HCT116 (cell line): ENCODE data around the gene ACSM4. TPM values are rescaled to one million over a fixed set of nuclear protein-coding genes. Genes with fewer than 3 reads are reported as not detected.

ENCODE experiments used
- ATAC-seq: fragments of 200-7000 bp; cut with Tn5 transposase; 2 replicates; pipeline ENCODE4 v1.9.1; 2020; ENCODE audit warnings: mild to moderate bottlenecking, moderate library complexity
- BruUV-seq: library from RNA; stranded (reverse); fragments of 400-500 nt; replicated peaks from 2 replicates; lab custom pipeline; 2021; lab: Mats Ljungman, UMichigan
- CTCF ChIA-PET: fragments of 300-600 bp; sonication (Branson Sonifier 250); formaldehyde crosslinking; loops from one replicate; lab custom pipeline; 2021; ENCODE audit warnings: antibody characterized with exemption; lab: Charles Lee
- POLR2A ChIA-PET: fragments of 300-600, 350-600 bp; sonication (Branson Sonifier 250); formaldehyde crosslinking; loops from one replicate; lab custom pipeline; 2021; ENCODE audit warnings: antibody characterized with exemption; lab: Charles Lee
- RAD21 ChIA-PET, 2 experiments: fragments of 300-600 bp; sonication (Branson Sonifier 250); formaldehyde crosslinking; loops; one replicate each; lab custom pipeline; 2023; ENCODE audit warnings: low total read pairs in 2 of 2; ENCODE audit not compliant: uncharacterized antibody in 2 of 2, unreplicated experiment in 2 of 2, low non-redundant PET in 1 of 2; lab: Charles Lee
- DNase-seq: peaks from one replicate; pipeline ENCODE4 v3.0.0-alpha.2; 2010; ENCODE audit warnings: low read depth, low spot score
- H2AFZ ChIP-seq: fragments of 200-600 bp; shearing (Covaris generic), sonication (generic); 2 replicates; pipeline ENCODE4 v1.6.1; 2017; ENCODE audit warnings: low read depth, mixed run types, mixed read lengths, antibody characterized with exemption, low read length; ENCODE audit not compliant: poor library complexity, severe bottlenecking
- H3K27ac ChIP-seq: 2 replicates; pipeline ENCODE4 v1.5.1; 2012; ENCODE audit warnings: low read depth, low read length
- H3K27me3 ChIP-seq: fragments of 200-600 bp; sonication (generic); 2 replicates; pipeline ENCODE4 v1.6.1; 2016; ENCODE audit warnings: mixed run types, low read length, mixed read lengths; ENCODE audit not compliant: insufficient read depth
- H3K36me3 ChIP-seq, 2 experiments: fragments of 200-500 bp in 1 of 2; fragments of 200-600 bp in 1 of 2; sonication (Bioruptor generic) in 1 of 2; sonication (generic) in 1 of 2; 2 replicates each; pipeline versions ENCODE4 v1.5.1 to v1.6.1; 2014 to 2016; ENCODE audit warnings: low read length in 2 of 2, inconsistent platforms in 1 of 2, mixed read lengths in 1 of 2, mixed run types in 1 of 2; ENCODE audit not compliant: insufficient read depth in 2 of 2, control insufficient read depth in 1 of 2
- H3K4me1 ChIP-seq, 2 experiments: fragments of 200-600 bp in 1 of 2; sonication (generic) in 1 of 2; 2 replicates each; pipeline versions ENCODE4 v1.5.1 to v1.6.1; 2012 to 2017; ENCODE audit warnings: low read length in 2 of 2, inconsistent platforms in 1 of 2, mild to moderate bottlenecking in 1 of 2, mixed read lengths in 1 of 2, mixed run types in 1 of 2, moderate library complexity in 1 of 2; ENCODE audit not compliant: insufficient read depth in 2 of 2, control insufficient read depth in 1 of 2
- H3K4me2 ChIP-seq: fragments of 200-600 bp; sonication (generic); 2 replicates; pipeline ENCODE4 v1.6.1; 2017; ENCODE audit warnings: mixed run types, low read length, mixed read lengths
- H3K4me3 ChIP-seq, 2 experiments: fragments of 200-600 bp in 1 of 2; sonication (generic) in 1 of 2; replicated peaks in 1 of 2; 2 replicates each; pipeline ENCODE4 v1.5.1; 2011 to 2016; ENCODE audit warnings: low read length in 2 of 2, control low read depth in 1 of 2, low read depth in 1 of 2, mild to moderate bottlenecking in 1 of 2, mixed read lengths in 1 of 2, mixed run types in 1 of 2
- H3K79me2 ChIP-seq: fragments of 200-600 bp; sonication (generic); 2 replicates; pipeline ENCODE4 v1.6.1; 2017; ENCODE audit warnings: mild to moderate bottlenecking, mixed run types, low read length, moderate library complexity, mixed read lengths; ENCODE audit not compliant: insufficient read depth
- H3K9ac ChIP-seq: fragments of 200-600 bp; sonication (generic); 2 replicates; pipeline ENCODE4 v1.6.1; 2016; ENCODE audit warnings: low read length, mixed read lengths
- H3K9me2 ChIP-seq: fragments of 200-600 bp; sonication (generic), shearing (Covaris generic); 2 replicates; pipeline ENCODE4 v1.6.1; 2017; ENCODE audit warnings: mixed run types, mild to moderate bottlenecking, moderate library complexity; ENCODE audit not compliant: insufficient read depth
- H3K9me3 ChIP-seq, 2 experiments: fragments of 200-500 bp in 1 of 2; fragments of 200-600 bp in 1 of 2; sonication (Bioruptor generic) in 1 of 2; sonication (generic) in 1 of 2; 2 replicates each; pipeline ENCODE4 v1.6.1; 2014 to 2017; ENCODE audit warnings: low read length in 2 of 2, mixed read lengths in 2 of 2, inconsistent platforms in 1 of 2, low read depth in 1 of 2, mild to moderate bottlenecking in 1 of 2, mixed run types in 1 of 2, moderate library complexity in 1 of 2; ENCODE audit not compliant: control insufficient read depth in 1 of 2, insufficient read depth in 1 of 2
- H4K20me1 ChIP-seq: fragments of 200-600 bp; sonication (generic), shearing (Covaris generic); 2 replicates; pipeline ENCODE4 v1.6.1; 2017; ENCODE audit warnings: mixed run types, mild to moderate bottlenecking, moderate library complexity; ENCODE audit not compliant: insufficient read depth
- CEBPB ChIP-seq: IDR thresholded peaks from 2 replicates; pipeline ENCODE4 v1.6.1; 2012; ENCODE audit warnings: low read depth
- CTCF ChIP-seq, 3 experiments: fragments of 200-600 bp in 1 of 3; sonication (generic) in 1 of 3; IDR thresholded peaks in 2 of 3; conservative IDR thresholded peaks in 1 of 3; 2 replicates each; pipeline ENCODE4 v1.5.1; 2012 to 2017; ENCODE audit warnings: low read depth in 2 of 3, low read length in 2 of 3, antibody characterized with exemption in 1 of 3, borderline replicate concordance in 1 of 3, control low read depth in 1 of 3, mild to moderate bottlenecking in 1 of 3, mixed read lengths in 1 of 3, mixed run types in 1 of 3, moderate library complexity in 1 of 3; ENCODE audit not compliant: insufficient read depth in 1 of 3
- ELF1 ChIP-seq: IDR thresholded peaks from 2 replicates; pipeline ENCODE4 v1.6.1; 2012; ENCODE audit warnings: low read depth, borderline replicate concordance
- FOSL1 ChIP-seq: IDR thresholded peaks from 2 replicates; pipeline ENCODE4 v1.6.1; 2012; ENCODE audit warnings: low read depth
- JUND ChIP-seq: IDR thresholded peaks from 2 replicates; pipeline ENCODE4 v1.6.1; 2012
- POLR2AphosphoS5 ChIP-seq: IDR thresholded peaks from 2 replicates; pipeline ENCODE4 v1.6.1; 2011; ENCODE audit warnings: mild to moderate bottlenecking, low read depth, low read length, moderate library complexity
- TCF7L2 ChIP-seq: IDR thresholded peaks from 2 replicates; pipeline ENCODE4 v1.7.0; 2011; ENCODE audit warnings: borderline replicate concordance, inconsistent platforms; ENCODE audit not compliant: insufficient read depth, insufficient read length; ENCODE audit errors: extremely low read depth
- YY1 ChIP-seq: IDR thresholded peaks from 2 replicates; pipeline ENCODE4 v1.6.1; 2011; ENCODE audit warnings: low read length, low read depth, moderate library complexity, mild to moderate bottlenecking; ENCODE audit not compliant: insufficient replicate concordance; ENCODE audit errors: extremely low read depth
- ZBTB33 ChIP-seq: IDR thresholded peaks from 2 replicates; pipeline ENCODE4 v1.6.1; 2011; ENCODE audit warnings: mild to moderate bottlenecking, low read length, moderate library complexity; ENCODE audit not compliant: insufficient replicate concordance; ENCODE audit errors: extremely low read depth
- intact Hi-C: fragments of 100-400 bp; cut with micrococcal nuclease; formaldehyde crosslinking; loops from 2 replicates; pipeline ENCODE4 v1.10.0; 2022
- total RNA-seq: library from RNA; stranded (reverse); gene quantifications from one replicate; pipeline ENCODE4 v1.2.1, GENCODE V29; 2021; ENCODE audit not compliant: unreplicated experiment

The ACSM4 gene
- total RNA-seq, 1 experiment from 2014 or later: not detected

GRCh38 chr12:7264538-7264937 is 39.3 kb upstream of the ACSM4 start:
- Histone ChIP-seq H3K4me1 (no peaks in the 10 kb centered on the region), H3K27me3 (no peaks in the 10 kb centered on the region), H3K9ac (no peak overlapping the region), H2AFZ (no peak overlapping the region), H3K36me3 (no peaks in the 10 kb centered on the region), H4K20me1 (no peaks in the 10 kb centered on the region), H3K9me2 (no peaks in the 10 kb centered on the region), H3K9me3 (no peaks in the 10 kb centered on the region), H3K4me2 (no peak overlapping the region), H3K27ac (no peak overlapping the region), H3K79me2 (no peaks in the 10 kb centered on the region), H3K4me3 (no peak overlapping the region)
- BruUV-seq: no TSS peak
- ATAC-seq (no peak), DNase-seq (no peak)
- intact Hi-C loops: no loop called here
- ChIA-PET POLR2A (no interaction called here), CTCF (no interaction called here), RAD21 (no interaction called here)
- no peak for TF ChIP-seq CEBPB
- no peak for TF ChIP-seq YY1
- no peak for TF ChIP-seq TCF7L2
- TF ChIP-seq ZBTB33: no peak

GRCh38 chr12:7265251-7265650 is 38.6 kb upstream of the ACSM4 start:
- no peaks in the 10 kb centered on the region for H3K36me3 ChIP-seq
- H3K4me1 ChIP-seq: no peaks in the 10 kb centered on the region
- ATAC-seq (no peak), DNase-seq (no peak)
- H3K79me2 ChIP-seq: no peaks in the 10 kb centered on the region
- intact Hi-C loops: no loop called here
- ChIA-PET RAD21 (no interaction called here), CTCF (no interaction called here), POLR2A (no interaction called here)
- no peaks in the 10 kb centered on the region for H4K20me1 ChIP-seq
- TF ChIP-seq FOSL1: no peak
- no peak for TF ChIP-seq ELF1
- TF ChIP-seq CTCF (IDR thresholded peaks at IDR 0.05 in 2 of 3, conservative IDR thresholded peaks at IDR 0.05 in 1 of 3; ENCODE audit: borderline replicate concordance in 1 of 3, insufficient read depth in 1 of 3, low read depth in 2 of 3, low read length in 2 of 3): no peak
- TF ChIP-seq JUND: no peak
- no peak for TF ChIP-seq POLR2AphosphoS5
- H3K4me3 ChIP-seq: no peak overlapping the region
- H3K4me2 ChIP-seq: no peak overlapping the region
- H3K9me3 ChIP-seq: no peaks in the 10 kb centered on the region
- no peak overlapping the region for H3K27ac ChIP-seq
- no peak overlapping the region for H2AFZ ChIP-seq
- no peaks in the 10 kb centered on the region for H3K9me2 ChIP-seq
- no TSS peak for BruUV-seq
- no peaks in the 10 kb centered on the region for H3K27me3 ChIP-seq
- no peak overlapping the region for H3K9ac ChIP-seq
